HL-60 (cell line): ENCODE measurements around the gene TMEM223.

Source experiments
- DNase-seq, 2 experiments: peaks; one replicate each; pipeline ENCODE4 v3.0.0-alpha.2; 2010 to 2020; ENCODE audit warnings: low read depth in 1 of 2, low spot score in 1 of 2
- H3K27ac ChIP-seq: fragments of 250-450 bp; sonication (Bioruptor Pico); replicated peaks from 2 replicates; pipeline ENCODE4 v1.5.1; 2020; ENCODE audit warnings: mild to moderate bottlenecking, moderate library complexity
- H3K27me3 ChIP-seq: fragments of 250-450 bp; sonication (Bioruptor Pico); 2 replicates; pipeline ENCODE4 v1.5.1; 2021; ENCODE audit warnings: mild to moderate bottlenecking, moderate library complexity; ENCODE audit not compliant: insufficient read depth, poor library complexity, severe bottlenecking
- H3K4me3 ChIP-seq: replicated peaks from 2 replicates; pipeline ENCODE4 v1.5.1; 2011; ENCODE audit warnings: mild to moderate bottlenecking, control low read depth, low read length; ENCODE audit not compliant: insufficient read depth
- GABPA ChIP-seq: IDR thresholded peaks from 2 replicates; pipeline ENCODE4 v1.6.1; 2012; ENCODE audit warnings: low read depth
- POLR2AphosphoS5 ChIP-seq: IDR thresholded peaks from 2 replicates; pipeline ENCODE4 v1.6.1; 2012; ENCODE audit warnings: low read depth
- SPI1 ChIP-seq: IDR thresholded peaks from 2 replicates; pipeline ENCODE4 v1.6.1; 2012; ENCODE audit warnings: low read depth, mild to moderate bottlenecking, borderline replicate concordance
- TF ChIP-seq, protein P1 (sequence below): IDR thresholded peaks from one replicate; pipeline ENCODE4 v1.5.1; 2011; ENCODE audit warnings: low read length, control low read depth, inconsistent platforms; ENCODE audit not compliant: insufficient read depth
- TF ChIP-seq, protein P2 (sequence below): IDR thresholded peaks from 2 replicates; pipeline ENCODE4 v1.6.1; 2012; ENCODE audit warnings: low read depth; ENCODE audit not compliant: insufficient replicate concordance

The TMEM223 gene

DNA sequence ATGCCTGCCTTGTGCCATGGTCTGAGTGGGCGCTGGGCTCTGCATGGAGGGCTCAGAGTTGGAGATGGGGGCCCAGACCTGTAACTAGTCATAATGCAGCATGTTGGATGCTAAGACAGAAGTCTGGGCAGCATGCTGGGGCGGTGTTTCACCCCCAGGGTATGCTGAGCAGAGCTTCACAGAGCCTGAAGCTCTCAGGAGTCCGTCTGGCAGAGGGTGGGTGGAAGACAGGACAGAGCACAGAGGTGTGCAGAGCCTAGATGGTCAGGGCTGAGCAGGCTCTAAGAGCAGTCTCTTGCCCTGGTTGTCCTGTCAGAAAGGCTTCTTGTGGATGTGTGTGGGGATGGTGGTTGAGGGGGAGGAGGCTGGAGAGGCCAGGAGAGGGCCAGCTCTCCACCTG, 13.4 kb downstream of the TMEM223 start:
- TF ChIP-seq POLR2AphosphoS5 (no peak), SPI1 (no peak), GABPA (no peak)
- TF ChIP-seq, protein P1, sequence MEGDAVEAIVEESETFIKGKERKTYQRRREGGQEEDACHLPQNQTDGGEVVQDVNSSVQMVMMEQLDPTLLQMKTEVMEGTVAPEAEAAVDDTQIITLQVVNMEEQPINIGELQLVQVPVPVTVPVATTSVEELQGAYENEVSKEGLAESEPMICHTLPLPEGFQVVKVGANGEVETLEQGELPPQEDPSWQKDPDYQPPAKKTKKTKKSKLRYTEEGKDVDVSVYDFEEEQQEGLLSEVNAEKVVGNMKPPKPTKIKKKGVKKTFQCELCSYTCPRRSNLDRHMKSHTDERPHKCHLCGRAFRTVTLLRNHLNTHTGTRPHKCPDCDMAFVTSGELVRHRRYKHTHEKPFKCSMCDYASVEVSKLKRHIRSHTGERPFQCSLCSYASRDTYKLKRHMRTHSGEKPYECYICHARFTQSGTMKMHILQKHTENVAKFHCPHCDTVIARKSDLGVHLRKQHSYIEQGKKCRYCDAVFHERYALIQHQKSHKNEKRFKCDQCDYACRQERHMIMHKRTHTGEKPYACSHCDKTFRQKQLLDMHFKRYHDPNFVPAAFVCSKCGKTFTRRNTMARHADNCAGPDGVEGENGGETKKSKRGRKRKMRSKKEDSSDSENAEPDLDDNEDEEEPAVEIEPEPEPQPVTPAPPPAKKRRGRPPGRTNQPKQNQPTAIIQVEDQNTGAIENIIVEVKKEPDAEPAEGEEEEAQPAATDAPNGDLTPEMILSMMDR = no peak
- TF ChIP-seq, protein P2, sequence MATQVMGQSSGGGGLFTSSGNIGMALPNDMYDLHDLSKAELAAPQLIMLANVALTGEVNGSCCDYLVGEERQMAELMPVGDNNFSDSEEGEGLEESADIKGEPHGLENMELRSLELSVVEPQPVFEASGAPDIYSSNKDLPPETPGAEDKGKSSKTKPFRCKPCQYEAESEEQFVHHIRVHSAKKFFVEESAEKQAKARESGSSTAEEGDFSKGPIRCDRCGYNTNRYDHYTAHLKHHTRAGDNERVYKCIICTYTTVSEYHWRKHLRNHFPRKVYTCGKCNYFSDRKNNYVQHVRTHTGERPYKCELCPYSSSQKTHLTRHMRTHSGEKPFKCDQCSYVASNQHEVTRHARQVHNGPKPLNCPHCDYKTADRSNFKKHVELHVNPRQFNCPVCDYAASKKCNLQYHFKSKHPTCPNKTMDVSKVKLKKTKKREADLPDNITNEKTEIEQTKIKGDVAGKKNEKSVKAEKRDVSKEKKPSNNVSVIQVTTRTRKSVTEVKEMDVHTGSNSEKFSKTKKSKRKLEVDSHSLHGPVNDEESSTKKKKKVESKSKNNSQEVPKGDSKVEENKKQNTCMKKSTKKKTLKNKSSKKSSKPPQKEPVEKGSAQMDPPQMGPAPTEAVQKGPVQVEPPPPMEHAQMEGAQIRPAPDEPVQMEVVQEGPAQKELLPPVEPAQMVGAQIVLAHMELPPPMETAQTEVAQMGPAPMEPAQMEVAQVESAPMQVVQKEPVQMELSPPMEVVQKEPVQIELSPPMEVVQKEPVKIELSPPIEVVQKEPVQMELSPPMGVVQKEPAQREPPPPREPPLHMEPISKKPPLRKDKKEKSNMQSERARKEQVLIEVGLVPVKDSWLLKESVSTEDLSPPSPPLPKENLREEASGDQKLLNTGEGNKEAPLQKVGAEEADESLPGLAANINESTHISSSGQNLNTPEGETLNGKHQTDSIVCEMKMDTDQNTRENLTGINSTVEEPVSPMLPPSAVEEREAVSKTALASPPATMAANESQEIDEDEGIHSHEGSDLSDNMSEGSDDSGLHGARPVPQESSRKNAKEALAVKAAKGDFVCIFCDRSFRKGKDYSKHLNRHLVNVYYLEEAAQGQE = no peak
- Histone ChIP-seq H3K27me3 (no peaks in the 10 kb centered on the region), H3K27ac (no peak overlapping the region), H3K4me3 (no peak overlapping the region)
- no peak for DNase-seq

DNA sequence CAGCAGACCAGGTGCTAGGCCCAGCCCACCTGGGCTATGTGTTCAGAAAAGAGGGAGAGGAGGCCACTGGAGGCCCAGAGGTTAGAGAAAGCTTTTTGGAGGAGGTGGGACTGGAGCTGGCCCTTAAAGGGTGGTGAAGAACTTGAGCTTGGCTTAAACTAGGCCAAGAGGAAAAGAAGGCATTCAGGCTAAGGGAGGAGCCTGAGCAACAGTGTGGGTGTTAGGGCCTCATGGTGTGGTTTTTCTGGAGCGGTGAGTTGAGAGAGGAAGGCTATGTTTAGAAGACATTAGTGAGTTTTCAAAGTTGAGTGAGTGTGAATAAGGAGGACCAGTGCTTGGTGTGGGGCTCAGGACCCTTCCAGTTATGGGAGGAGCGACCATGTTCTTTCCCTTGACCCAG, 14.4 kb downstream of the TMEM223 start:
- Histone ChIP-seq H3K27me3 (no peaks in the 10 kb centered on the region), H3K4me3 (no peak overlapping the region), H3K27ac (no peak overlapping the region)
- no peak for DNase-seq
- TF ChIP-seq POLR2AphosphoS5 (no peak), SPI1 (no peak), GABPA (no peak)
- TF ChIP-seq, protein P1 = no peak
- TF ChIP-seq, protein P2 = no peak

DNA sequence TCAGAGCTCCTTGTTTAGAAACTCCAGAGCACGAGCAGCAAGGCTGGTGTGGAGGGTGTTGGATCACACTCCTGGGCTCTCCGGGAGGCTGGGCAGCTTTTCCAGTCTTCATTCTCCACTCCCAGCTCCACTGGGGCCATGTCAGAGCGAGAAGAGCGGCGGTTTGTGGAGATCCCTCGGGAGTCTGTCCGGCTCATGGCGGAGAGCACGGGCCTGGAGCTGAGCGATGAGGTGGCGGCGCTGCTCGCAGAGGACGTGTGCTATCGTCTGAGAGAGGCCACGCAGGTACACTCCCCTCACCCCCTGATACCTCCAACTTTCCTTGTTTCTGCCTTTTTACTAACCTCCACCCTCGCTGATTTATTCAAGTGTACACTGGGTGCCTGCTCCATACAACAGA, 16.2 kb downstream of the TMEM223 start:
- H3K27ac ChIP-seq = peak overlapping the region; percentile 51; the same call in 1 of the 2 replicates
- no peak overlapping the region for H3K4me3 ChIP-seq
- no peaks in the 10 kb centered on the region for H3K27me3 ChIP-seq
- TF ChIP-seq, protein P1 = no peak
- TF ChIP-seq GABPA = no peak
- TF ChIP-seq, protein P2 = no peak
- TF ChIP-seq POLR2AphosphoS5 = no peak
- TF ChIP-seq SPI1 = no peak
- no peak for DNase-seq
